Mucosa of stomach (tissue), 1 donor: ENCODE data around the gene PLPP4.

Experiments used
- H3K27me3 ChIP-seq: one replicate; pipeline ENCODE4 v1.7.0; 2013; ENCODE audit warnings: mild to moderate bottlenecking, low read length; ENCODE audit not compliant: control insufficient read depth, insufficient read depth
- H3K36me3 ChIP-seq: one replicate; pipeline ENCODE4 v1.7.0; 2013; ENCODE audit warnings: low read length; ENCODE audit not compliant: control insufficient read depth, insufficient read depth
- H3K4me1 ChIP-seq: one replicate; pipeline ENCODE4 v1.7.0; 2013; ENCODE audit warnings: mild to moderate bottlenecking, low read length; ENCODE audit not compliant: control insufficient read depth, insufficient read depth
- H3K4me3 ChIP-seq: one replicate; pipeline ENCODE4 v1.7.0; 2013; ENCODE audit warnings: low read length
- H3K9ac ChIP-seq: one replicate; pipeline ENCODE4 v1.7.0; 2013; ENCODE audit warnings: mild to moderate bottlenecking, low read length, moderate library complexity
- H3K9me3 ChIP-seq: one replicate; pipeline ENCODE4 v1.7.0; 2013; ENCODE audit warnings: mild to moderate bottlenecking, low read length, moderate library complexity; ENCODE audit not compliant: control insufficient read depth
- donor health status: Pancreatic carcinoma.

PLPP4 gene

GRCh38 chr10:120588311-120588710, 131.3 kb downstream of the PLPP4 start:
- no peaks in the 10 kb centered on the region for H3K9me3 ChIP-seq
- peaks cover 4% of the 10 kb centered on the region for H3K27me3 ChIP-seq
- H3K36me3 ChIP-seq: no peaks in the 10 kb centered on the region
- no peaks in the 10 kb centered on the region for H3K4me1 ChIP-seq
- H3K4me3 ChIP-seq: no peak overlapping the region
- no peak overlapping the region for H3K9ac ChIP-seq

GRCh38 chr10:120593693-120594092, 136.7 kb downstream of the PLPP4 start:
- Histone ChIP-seq H3K9me3 (no peaks in the 10 kb centered on the region), H3K36me3 (no peaks in the 10 kb centered on the region), H3K4me1 (no peaks in the 10 kb centered on the region), H3K9ac (no peak overlapping the region), H3K27me3 (no peaks in the 10 kb centered on the region), H3K4me3 (no peak overlapping the region)

GRCh38 chr10:120597902-120598301, 140.9 kb downstream of the PLPP4 start:
- H3K36me3 ChIP-seq: no peaks in the 10 kb centered on the region

GRCh38 chr10:120598386-120598785, 141.4 kb downstream of the PLPP4 start:
- Histone ChIP-seq H3K4me1 (no peaks in the 10 kb centered on the region), H3K27me3 (no peaks in the 10 kb centered on the region), H3K9ac (no peak overlapping the region), H3K36me3 (no peaks in the 10 kb centered on the region), H3K9me3 (no peaks in the 10 kb centered on the region), H3K4me3 (no peak overlapping the region)

More at GRCh38 chr10:120597902-120598301, 140.9 kb downstream of the PLPP4 start:
- Histone ChIP-seq H3K4me1 (no peaks in the 10 kb centered on the region), H3K9me3 (no peaks in the 10 kb centered on the region), H3K4me3 (no peak overlapping the region), H3K9ac (no peak overlapping the region), H3K27me3 (no peaks in the 10 kb centered on the region)

GRCh38 chr10:120599200-120599724, 142.2 kb downstream of the PLPP4 start:
- Histone ChIP-seq H3K9ac (no peak overlapping the region), H3K4me1 (no peaks in the 10 kb centered on the region), H3K27me3 (no peaks in the 10 kb centered on the region), H3K9me3 (no peaks in the 10 kb centered on the region), H3K36me3 (no peaks in the 10 kb centered on the region), H3K4me3 (no peak overlapping the region)

- no peaks in the 10 kb centered on the region for H3K27me3 ChIP-seq
- H3K4me1 ChIP-seq: no peaks in the 10 kb centered on the region
- H3K9me3 ChIP-seq: no peaks in the 10 kb centered on the region
- no peaks in the 10 kb centered on the region for H3K36me3 ChIP-seq
- H3K9ac ChIP-seq: no peak overlapping the region
- no peak overlapping the region for H3K4me3 ChIP-seq
These were observed 144.0 kb downstream of the PLPP4 start for GRCh38 chr10:120600871-120601649.

- H3K27me3 ChIP-seq: no peaks in the 10 kb centered on the region
- H3K36me3 ChIP-seq: no peaks in the 10 kb centered on the region
- no peaks in the 10 kb centered on the region for H3K4me1 ChIP-seq
- H3K9ac ChIP-seq: no peak overlapping the region
- no peak overlapping the region for H3K4me3 ChIP-seq
- H3K9me3 ChIP-seq: no peaks in the 10 kb centered on the region
These were observed 145.0 kb downstream of the PLPP4 start for GRCh38 chr10:120601999-120602398.

GRCh38 chr10:120605410-120605809, 148.4 kb downstream of the PLPP4 start:
- Histone ChIP-seq H3K36me3 (no peaks in the 10 kb centered on the region), H3K4me3 (no peak overlapping the region), H3K4me1 (no peaks in the 10 kb centered on the region), H3K27me3 (no peaks in the 10 kb centered on the region), H3K9ac (no peak overlapping the region), H3K9me3 (no peaks in the 10 kb centered on the region)

- Histone ChIP-seq H3K9me3 (no peaks in the 10 kb centered on the region), H3K4me3 (no peak overlapping the region), H3K36me3 (no peaks in the 10 kb centered on the region), H3K4me1 (no peaks in the 10 kb centered on the region), H3K27me3 (no peaks in the 10 kb centered on the region), H3K9ac (no peak overlapping the region)
These were observed 149.2 kb downstream of the PLPP4 start for GRCh38 chr10:120606051-120606764.

GRCh38 chr10:120607016-120607709, 150.1 kb downstream of the PLPP4 start:
- no peaks in the 10 kb centered on the region for H3K4me1 ChIP-seq
- H3K9me3 ChIP-seq: no peaks in the 10 kb centered on the region
- H3K4me3 ChIP-seq: no peak overlapping the region
- H3K36me3 ChIP-seq: no peaks in the 10 kb centered on the region
- no peaks in the 10 kb centered on the region for H3K27me3 ChIP-seq
- no peak overlapping the region for H3K9ac ChIP-seq

- Histone ChIP-seq H3K27me3 (no peaks in the 10 kb centered on the region), H3K9ac (no peak overlapping the region), H3K36me3 (no peaks in the 10 kb centered on the region), H3K9me3 (no peaks in the 10 kb centered on the region), H3K4me3 (no peak overlapping the region), H3K4me1 (no peaks in the 10 kb centered on the region)
These were observed 151.0 kb downstream of the PLPP4 start for GRCh38 chr10:120607710-120608703.
